Coronary artery (tissue), 2 donors: ENCODE measurements around the gene RALGAPA1.
"Not testable (repeated sequence)": the region's sequence is repeated elsewhere in the genome, so short reads cannot be mapped to it uniquely, and the experiment has no call there.

Source experiments
- DNase-seq: peaks from one replicate; pipeline ENCODE4 v3.0.0-alpha.2; 2017; ENCODE audit warnings: low spot score
- H3K27ac ChIP-seq, 2 donors: fragments of 200-600 bp; sonication (generic); one replicate each; pipeline ENCODE4 v1.5.1; 2016 to 2019
- H3K4me3 ChIP-seq: fragments of 200-600 bp; sonication (generic); 2 replicates; pipeline ENCODE4 v1.5.1; 2016; ENCODE audit warnings: mild to moderate bottlenecking, moderate library complexity
- TF ChIP-seq, protein P1 (sequence below): fragments of 200-600 bp; sonication (generic); IDR thresholded peaks from one replicate; pipeline ENCODE4 v1.5.1; 2019; ENCODE audit warnings: antibody characterized with exemption

Gene RALGAPA1

DNA sequence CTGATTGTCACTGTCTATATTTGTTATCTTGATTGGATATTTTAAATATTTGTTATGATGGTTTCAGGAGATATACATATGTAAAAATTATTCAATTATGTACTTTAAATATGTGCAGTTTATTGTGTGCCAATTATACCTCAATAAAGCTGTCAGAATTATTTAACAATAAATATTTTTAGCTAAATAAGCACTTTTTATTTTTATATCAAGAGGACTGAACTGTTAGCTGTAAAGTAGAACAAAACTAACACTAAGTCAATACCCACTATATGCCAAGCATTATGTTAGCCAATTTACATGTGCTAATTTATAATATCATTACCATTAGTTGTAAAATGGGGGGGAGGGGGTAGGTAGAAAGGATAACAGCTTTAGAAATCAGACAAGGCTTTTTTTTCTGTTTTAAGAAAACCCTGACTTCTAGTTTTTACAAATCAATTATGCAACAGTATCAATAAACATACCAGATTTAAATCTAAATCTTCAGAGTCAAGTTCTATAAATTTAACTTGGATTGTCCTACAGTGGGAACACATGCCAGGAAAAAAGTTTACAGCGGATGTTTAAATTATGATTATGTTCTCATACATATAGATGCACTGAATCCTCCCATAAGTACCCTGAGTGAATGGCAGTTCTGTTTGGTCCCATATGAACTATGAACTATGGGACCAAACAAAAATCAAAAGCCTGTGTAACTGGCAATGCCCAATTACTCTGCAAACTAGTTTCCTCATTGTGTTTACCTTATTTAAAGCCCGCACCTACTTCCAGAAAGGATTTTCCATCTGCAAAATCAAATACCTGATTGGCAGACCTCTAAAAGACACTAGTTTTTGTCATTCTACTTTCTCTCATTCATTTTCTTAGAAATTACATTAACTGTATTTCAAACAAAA is 2.8 kb downstream of the RALGAPA1 start:
- no peak for DNase-seq
- TF ChIP-seq, protein P1, sequence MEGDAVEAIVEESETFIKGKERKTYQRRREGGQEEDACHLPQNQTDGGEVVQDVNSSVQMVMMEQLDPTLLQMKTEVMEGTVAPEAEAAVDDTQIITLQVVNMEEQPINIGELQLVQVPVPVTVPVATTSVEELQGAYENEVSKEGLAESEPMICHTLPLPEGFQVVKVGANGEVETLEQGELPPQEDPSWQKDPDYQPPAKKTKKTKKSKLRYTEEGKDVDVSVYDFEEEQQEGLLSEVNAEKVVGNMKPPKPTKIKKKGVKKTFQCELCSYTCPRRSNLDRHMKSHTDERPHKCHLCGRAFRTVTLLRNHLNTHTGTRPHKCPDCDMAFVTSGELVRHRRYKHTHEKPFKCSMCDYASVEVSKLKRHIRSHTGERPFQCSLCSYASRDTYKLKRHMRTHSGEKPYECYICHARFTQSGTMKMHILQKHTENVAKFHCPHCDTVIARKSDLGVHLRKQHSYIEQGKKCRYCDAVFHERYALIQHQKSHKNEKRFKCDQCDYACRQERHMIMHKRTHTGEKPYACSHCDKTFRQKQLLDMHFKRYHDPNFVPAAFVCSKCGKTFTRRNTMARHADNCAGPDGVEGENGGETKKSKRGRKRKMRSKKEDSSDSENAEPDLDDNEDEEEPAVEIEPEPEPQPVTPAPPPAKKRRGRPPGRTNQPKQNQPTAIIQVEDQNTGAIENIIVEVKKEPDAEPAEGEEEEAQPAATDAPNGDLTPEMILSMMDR, result no peak
- Histone ChIP-seq H3K4me3 (no peak overlapping the region), H3K27ac (no peak overlapping the region)

DNA sequence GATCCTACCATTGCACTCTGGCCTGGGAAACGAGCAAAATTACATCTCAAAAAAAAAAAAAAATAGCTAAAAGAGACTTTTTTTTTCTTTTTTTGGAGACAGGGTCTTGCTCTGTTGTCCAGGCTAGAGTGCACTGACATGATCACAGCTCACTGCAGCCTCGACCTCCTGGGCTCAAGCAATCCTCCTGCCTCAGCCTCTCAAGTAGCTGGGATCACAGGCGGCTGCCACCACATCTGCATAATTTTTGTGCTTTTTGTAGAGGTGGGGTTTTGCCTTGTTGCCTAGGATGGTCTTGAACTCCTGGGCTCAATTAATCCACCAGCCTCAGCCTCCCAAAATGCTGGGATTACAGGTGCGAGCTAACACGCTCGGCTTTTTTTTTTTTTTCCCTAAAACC is 11.3 kb downstream of the RALGAPA1 start:
- no peak for DNase-seq
- Histone ChIP-seq H3K27ac (no peak overlapping the region), H3K4me3 (no peak overlapping the region)
- TF ChIP-seq, protein P1, result no peak

DNA sequence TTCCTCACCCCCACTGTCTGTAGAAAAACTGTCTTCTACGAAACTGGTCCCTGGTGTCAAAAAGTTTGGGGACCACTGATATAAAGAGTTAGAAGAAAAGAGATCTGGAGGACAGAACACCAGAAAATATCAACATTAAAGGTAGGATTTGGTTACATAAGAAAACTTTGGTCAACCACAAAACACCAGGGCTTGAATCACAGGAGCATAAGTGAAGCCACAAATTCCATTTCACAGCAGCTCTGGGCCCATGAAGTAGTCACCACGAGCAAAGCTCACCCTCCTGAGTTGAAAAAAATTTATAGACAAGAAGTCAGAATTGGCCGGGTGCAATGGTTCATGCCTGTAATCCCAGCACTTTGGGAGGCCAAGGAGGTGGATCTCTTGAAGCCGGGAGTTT is 19.4 kb downstream of the RALGAPA1 start:
- Histone ChIP-seq H3K4me3 (no peak overlapping the region), H3K27ac (no peak overlapping the region)
- DNase-seq, result no peak
- TF ChIP-seq, protein P1, result no peak

DNA sequence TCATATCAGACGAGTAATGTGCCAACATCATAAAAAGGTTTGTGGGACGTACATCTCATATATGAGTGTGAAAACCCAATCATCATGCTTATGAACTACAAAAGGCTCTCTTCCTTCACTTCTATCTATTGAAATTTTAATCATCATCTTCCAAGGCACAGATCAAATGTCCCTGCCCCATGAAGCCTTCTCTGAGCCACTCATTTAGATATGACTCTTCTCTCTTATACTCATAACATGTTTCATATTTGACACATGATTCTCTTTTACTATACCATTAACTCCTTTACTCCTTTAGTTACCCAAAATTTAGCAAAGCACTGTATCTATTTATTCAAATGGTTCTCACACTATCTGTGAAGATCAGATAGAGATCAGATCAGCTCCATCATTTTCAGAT is 22.2 kb downstream of the RALGAPA1 start:
- no peak overlapping the region for H3K27ac ChIP-seq
- TF ChIP-seq, protein P1, result no peak
- no peak overlapping the region for H3K4me3 ChIP-seq
- no peak for DNase-seq

DNA sequence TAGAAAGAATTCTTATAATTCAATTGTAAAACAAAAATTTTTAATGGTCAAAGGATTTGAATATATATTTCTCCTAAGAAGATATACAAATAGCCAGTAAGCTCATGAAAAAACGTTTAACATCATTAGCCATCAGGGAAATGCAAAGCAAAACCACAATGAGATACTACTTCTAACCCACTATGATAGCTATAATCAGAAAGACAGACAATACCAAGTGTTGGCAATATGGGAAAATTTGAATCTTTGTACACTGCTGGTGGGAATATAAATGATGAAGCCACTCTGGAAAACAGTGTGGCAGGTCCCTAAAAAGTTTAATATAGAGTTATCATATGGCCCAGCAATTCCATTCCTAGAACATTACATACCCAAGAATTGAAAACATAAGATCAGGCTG is 25.4 kb downstream of the RALGAPA1 start:
- Histone ChIP-seq H3K27ac (no peak overlapping the region), H3K4me3 (no peak overlapping the region)
- TF ChIP-seq, protein P1, result no peak
- DNase-seq, result no peak

DNA sequence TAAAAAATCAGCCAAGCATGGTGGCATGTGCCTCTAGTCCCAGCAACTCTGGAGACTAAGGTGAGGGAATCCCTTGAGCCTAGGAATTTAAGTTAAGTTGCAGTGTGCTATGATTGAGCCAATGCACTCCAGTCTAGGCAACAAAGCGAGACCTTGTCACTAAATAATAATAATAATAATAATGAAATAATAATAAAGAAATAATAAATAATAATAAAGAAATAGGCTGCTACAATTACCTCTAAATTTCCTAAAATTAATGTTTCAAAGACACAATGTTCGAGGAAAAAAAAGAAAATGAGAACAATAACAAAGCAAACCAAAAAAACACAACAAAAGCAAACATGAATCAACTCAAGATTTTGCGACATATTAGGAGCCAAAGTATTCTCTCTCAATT is 29.7 kb downstream of the RALGAPA1 start:
- DNase-seq, result no peak
- no peak overlapping the region for H3K4me3 ChIP-seq
- H3K27ac ChIP-seq, result no peak overlapping the region
- TF ChIP-seq, protein P1, result no peak

DNA sequence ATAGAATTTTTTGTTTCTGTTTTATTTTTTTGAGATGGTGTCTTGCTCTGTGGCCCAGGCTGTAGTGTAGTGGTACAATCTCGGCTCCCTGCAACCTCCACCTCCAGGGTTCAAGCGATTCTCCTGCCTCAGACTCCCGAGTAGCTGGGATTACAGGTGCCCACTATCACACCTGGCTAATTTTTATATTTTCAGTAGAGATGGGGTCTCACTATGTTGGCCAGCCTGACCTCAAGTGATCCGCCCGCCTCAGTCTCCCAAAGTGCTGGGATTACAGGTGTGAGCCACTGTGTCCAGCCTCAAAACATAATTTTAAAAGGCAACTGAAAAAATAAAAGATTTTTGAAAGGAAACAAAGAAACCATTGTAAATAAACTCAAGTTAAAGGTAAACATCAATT is 31.5 kb downstream of the RALGAPA1 start:
- H3K27ac ChIP-seq, H3K4me3 ChIP-seq, DNase-seq: not testable (repeated sequence)
